ENCODE measurements around the gene CRLF1.

Gene CRLF1

DNA sequence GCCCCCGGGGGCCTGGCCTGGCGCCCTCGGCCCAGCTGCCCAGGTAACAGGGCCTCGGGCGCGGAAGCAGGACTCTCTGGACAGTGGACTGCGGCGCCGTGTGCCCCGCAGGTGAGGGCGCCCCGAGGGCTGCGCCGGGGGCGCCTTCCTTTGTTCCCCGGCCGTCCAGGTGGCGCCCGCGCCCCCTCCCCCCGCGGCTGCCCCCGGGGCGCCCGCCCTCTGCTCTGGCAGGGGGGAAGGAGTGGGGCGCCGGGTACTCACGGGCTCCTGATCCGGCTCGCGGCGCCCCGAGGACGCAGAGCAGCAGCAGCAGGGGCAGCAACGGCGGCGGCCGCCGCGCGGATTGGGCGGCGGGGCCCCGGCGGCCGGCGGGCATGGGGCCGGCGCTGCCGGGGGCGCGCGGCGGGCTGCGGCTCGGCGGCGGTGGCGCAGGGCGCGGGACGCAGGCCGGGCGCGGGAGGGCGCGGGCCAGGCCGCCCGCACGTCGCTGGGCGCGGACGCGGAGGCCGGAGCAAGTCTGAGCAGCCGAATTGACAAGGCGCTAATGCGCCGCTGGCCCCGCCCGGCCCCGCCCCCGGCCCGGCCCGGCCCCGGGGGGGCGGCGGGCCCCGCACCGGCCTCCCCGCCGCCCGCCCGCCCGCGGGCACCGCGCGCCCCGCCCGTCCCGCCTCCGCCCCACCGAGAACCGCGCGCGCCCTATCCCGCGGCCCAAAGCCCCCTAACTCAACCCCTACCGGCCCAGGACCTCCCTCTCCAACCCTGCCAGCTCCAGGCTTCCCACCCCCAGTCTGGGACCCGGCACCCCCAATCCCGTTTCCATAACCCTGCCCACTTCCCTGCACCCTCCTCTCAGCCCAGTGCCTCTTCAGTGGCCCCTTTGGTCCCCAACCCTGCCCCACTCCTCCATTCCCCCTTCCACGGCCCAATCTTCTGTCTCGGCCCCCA lies at the start of gene CRLF1:
Gene CRLF1, minus strand, starts transcription at position 519 of the 945 bp plus-strand sequence. Its CDS starts 143 bp downstream, at position 376.
- DNase-seq: no peak

- no peak for DNase-seq
Observed at GRCh38 chr19:18655173-18655844, 48.7 kb upstream of the CRLF1 start.

- DNase-seq: no peak
Observed at GRCh38 chr19:18654469-18654868, 47.9 kb upstream of the CRLF1 start.

DNA sequence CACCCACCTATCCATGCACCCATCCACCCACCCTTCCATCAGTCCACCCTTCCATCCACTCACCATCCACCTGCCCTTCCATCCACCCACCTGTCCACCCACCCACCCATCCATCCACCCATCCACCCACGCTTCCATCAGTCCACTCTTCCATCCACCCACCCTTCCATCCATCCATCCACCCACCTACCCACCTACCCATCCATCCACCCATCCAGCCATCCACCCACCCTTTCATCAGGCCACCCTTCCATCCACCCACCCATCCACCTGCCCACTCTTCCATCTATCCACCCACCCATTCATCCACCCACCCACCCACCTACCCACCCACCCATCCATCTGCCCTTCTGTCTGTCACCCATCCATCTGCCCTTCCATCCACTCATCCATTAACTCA lies 47.3 kb upstream of the CRLF1 start:
- no peak for DNase-seq

GRCh38 chr19:18651733-18652132 lies 45.1 kb upstream of the CRLF1 start:
- no peak for DNase-seq

GRCh38 chr19:18651300-18651699 lies 44.7 kb upstream of the CRLF1 start:
- DNase-seq: no peak

DNA sequence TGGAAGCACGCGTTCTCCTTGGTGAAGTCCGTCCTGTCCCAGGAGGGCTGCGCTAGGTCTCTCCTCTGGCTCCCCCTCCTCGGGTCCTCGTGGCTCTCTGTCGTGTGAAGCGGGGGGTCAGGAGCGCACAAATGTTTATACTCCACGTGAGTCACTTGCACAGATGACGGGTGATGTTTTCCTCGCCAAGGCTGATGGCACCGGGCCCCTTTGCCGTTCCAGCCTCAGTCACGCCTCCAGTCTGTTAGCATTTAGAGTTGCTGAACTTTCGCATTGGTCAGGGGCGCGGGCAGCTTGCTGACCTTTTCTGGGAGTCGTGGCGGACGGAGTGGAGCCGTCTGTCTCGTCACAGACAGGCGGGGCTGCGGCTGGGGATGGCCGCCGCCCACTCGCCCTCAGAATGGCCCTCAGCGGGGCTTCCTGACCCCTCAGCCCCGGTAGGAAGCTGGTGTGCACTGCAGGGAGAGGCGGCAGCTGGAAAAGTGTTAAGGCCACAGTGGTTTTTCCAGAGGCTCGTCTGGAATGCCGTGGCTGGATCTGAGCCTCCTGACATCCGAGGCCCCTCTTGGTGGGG lies 44.0 kb upstream of the CRLF1 start:
- DNase-seq: no peak

- DNase-seq: no peak
Observed at GRCh38 chr19:18650021-18650390, 43.4 kb upstream of the CRLF1 start.

- no peak for DNase-seq
Observed at GRCh38 chr19:18649371-18650020, 42.9 kb upstream of the CRLF1 start.

GRCh38 chr19:18648973-18649315 lies 42.3 kb upstream of the CRLF1 start:
- no peak for DNase-seq

DNA sequence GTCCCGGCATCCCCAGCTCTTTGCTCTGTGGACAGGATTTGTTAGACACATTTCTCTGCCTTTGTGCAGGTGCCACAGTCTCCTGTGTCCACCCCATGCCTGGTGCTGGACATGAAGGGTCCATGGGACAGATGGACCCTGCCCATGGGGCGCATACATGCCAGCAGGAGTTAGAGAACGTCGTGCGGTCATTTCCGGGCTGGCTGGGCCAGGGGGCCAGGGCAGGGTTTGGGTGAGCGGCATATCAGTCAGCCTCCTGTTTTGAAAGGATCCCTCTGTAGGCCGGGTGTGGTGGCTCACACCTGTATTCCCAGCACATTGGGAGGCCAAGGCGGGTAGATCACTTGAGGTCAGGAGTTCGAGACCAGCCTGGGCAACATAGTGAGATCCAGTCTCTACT lies 41.2 kb upstream of the CRLF1 start:
- no peak for DNase-seq

GRCh38 chr19:18647371-18647767 lies 40.8 kb upstream of the CRLF1 start:
- DNase-seq: no peak

DNA sequence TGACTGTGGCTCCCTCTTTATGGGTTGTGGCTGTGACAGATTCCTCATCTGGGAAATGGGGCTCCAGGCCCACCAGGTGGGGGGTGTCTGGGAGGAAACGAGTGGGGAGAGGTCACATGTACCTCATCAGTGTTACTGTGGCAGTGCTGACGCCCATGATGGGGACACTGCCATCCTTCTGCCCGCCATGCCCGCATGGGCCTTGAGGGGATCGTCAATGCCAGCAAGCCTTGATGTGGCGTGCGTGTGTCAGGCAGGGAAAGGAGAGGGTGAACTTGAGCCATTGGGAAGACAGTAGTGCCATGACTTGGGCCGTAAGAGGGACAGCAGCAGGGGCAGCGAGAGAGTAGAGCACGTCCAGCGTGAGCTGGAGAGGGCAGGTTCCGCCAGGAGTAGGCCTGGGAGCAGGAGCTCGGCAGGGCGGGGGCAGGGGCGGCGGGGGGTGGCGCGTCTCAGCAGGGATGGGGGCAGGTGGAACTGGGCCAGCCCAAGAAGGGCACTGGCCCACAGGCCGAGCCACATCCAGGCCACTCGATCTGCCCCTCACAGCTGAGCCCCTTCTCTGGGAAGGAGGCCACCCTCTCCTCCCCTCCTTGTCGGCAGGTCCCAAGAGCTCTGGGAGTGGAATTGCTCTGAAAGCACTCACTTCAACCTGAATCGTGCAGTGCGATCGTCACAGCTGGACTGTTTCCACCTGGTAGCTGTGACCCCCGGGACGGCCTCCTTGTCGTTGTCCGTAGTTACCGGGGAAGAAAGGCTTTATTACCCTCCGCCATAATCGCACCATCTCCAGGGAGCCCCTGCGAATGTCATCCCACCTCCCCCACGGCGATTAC lies 40.2 kb upstream of the CRLF1 start:
- DNase-seq: no peak

- no peak for DNase-seq
Observed at GRCh38 chr19:18645035-18645511, 38.5 kb upstream of the CRLF1 start.

DNA sequence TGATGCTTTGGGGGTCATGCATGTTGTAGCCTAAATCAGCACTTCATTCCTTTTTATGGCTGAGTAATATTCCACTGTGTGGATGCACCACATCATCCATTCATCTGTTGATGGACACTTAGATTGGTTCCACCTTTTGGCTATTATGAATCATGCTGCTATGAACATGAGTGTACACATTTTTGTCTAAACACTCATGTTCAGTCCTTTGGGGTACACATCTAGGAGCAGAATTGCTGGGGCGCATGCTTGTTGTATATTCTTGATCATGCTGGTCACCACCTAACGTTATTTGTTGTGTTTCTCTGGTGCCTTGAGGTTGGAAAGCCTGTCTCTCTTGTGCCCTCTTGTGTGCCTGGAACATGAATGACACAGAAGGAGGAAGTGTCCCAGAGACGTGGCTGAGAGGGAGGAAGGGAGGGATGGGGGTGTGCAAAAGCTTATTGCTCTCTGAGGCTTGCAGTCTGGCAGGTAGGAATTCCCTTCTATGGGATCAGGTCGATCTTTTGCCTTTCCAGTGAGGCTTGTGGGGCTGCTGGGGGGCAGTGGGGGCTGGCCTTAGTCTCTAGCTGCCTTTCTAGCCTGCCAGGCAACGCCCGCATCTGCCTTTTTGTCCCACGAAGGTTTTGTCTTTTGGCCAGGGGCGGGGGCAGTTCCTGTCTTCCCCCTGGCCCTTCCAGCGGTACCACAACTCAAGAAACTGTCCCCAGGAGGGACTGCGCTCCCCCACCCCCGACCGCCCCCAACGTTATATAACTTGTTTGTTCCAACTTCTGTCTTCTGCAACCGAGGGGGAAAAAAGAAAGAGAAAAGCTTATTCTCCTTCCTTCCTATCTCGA lies 37.8 kb upstream of the CRLF1 start:
- DNase-seq: no peak

DNA sequence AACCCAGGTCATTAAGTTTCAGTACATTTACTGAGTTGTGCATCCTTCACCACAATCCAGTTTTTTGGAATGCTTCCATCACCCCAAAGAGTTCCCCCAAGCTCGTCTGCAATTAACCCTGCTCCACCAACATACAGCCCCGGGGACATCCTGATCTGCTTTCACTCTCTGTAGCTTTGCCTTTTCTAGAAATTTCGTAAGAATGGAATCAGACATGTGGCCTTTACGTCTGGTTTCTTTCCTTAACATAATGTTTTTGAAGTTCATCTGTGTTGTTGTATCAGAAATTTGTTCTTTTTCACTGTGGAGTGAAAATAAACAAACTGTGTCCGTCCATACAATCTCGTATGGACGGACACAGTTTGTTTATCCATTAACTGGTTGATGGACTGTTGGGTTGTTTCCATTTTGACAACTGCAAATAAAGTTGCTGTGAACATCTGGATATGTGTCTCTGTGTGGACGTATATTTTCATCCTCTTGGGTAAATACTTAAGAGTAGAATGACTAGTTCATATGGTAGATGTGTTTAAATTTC lies 33.2 kb upstream of the CRLF1 start:
- DNase-seq: no peak

DNA sequence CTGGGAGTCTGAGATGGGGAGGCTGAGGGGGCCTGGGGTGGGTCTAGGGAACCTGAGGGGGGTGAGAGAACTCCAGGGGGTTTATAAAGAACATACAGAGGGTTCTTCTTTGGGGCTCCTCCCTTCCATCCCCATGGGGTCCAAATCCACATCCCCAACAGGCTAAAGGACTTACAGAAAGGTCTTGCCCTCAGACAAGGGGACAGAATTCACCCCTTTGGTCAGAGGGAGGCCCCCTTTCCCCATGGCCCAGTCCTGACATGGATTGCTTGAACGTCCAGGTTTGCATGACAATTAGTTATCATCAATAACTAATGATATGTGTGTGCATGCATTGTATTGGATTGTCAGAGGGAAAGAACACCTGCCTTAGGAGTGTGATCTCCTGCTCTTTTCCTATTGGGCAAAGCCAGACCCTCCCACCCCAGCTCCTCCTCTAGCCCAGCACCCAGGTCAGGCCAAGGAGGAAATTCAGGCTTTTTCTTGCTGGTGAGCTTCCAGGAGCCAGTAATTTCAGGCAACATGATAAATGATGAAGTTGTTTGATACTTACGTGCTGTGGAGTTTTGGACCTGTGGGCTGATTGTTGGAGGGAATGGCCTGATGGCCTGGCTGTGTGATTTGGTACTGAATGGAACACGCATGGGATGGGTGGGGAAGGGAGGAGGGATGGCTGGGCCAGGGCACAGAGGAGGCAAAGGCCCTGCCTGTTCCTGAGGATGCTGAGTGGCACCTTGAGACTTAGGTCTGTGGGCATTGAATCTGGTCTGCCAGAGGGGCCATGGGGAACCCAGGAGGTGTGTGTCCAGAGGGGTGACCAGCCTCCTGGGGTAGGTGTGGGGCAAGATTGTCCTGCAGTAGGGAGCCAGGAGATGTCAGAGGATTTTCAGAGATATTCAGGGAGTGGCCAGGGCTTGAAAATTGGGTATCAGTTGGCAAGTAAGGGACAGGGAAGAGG lies 31.4 kb upstream of the CRLF1 start:
- DNase-seq: no peak

DNA sequence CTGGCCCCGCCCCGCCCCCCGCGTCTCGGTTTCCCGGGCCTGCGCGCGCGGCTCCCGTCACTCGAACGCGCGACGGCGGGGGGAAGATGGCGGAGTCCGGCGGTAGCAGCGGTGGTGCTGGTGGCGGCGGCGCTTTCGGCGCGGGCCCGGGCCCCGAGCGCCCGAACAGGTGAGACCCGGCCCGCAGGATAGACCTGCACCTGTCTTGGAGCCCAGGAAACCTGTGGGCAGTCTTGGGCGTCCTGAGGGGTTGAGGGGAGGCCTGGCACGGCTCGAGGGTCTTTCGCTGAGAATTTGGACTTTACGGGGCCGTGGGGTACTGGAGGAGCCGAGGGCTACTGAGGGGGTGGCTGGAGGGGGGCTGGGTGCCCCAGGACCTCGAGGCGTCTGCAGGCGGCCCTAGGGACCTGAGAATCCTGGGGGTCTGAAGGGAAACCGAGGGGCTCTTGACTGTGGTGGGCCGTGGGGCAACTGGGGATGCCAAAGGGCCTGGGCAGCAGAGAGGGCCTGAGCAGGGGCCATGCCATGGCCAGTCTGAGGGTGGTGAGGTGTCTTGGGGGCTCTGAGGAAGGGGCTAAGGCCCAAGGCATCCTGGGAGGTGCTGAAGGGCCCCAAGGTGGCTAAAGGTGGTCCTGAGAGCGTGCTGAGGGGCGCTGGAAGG lies 30.5 kb upstream of the CRLF1 start, which contains the start of gene KLHL26:
Gene KLHL26, plus strand, starts transcription at position 60 of the 661 bp plus-strand sequence. Its CDS starts 27 bp downstream, at position 87.
- DNase-seq: no peak

Measured in stimulated activated CD4-positive, alpha-beta T cell treated with anti-CD3 and anti-CD28 coated beads, Interleukin-4, amount 100 ng/mL, for 24 hours (primary cell).